Right lobe of liver (tissue), 6 donors: Measurements from ENCODE around the gene SYVN1. TPM values are rescaled to one million over a fixed set of nuclear protein-coding genes. Genes with fewer than 3 reads are reported as not detected.

ENCODE experiments used
- ATAC-seq, 4 donors: fragments of 200-7000 bp; cut with Tn5 transposase; one replicate each; pipeline ENCODE4 v1.9.1; 2020; ENCODE audit warnings: mild to moderate bottlenecking in 4 of 4, moderate library complexity in 4 of 4
- DNase-seq, 3 donors: peaks; one replicate each; pipeline ENCODE4 v3.0.0-alpha.2; 2020
- H3K27ac ChIP-seq, 3 donors: fragments of 200-600 bp; one replicate each; pipeline ENCODE4 v1.8.0; 2022
- H3K27me3 ChIP-seq, 2 donors: fragments of 200-600 bp; one replicate each; pipeline ENCODE4 v1.8.0; 2022
- H3K36me3 ChIP-seq, 4 donors: fragments of 200-600 bp; sonication (generic) in 1 of 4; one replicate each; pipeline versions ENCODE4 v1.5.1 to v1.8.0; 2017 to 2022; ENCODE audit warnings: control low read depth in 1 of 4
- H3K4me1 ChIP-seq, 4 donors: fragments of 200-600 bp; sonication (generic) in 1 of 4; one replicate each; pipeline versions ENCODE4 v1.5.1 to v1.8.0; 2017 to 2022; ENCODE audit warnings: control low read depth in 1 of 4
- H3K4me3 ChIP-seq, 3 donors: fragments of 200-600 bp; one replicate each; pipeline ENCODE4 v1.8.0; 2022
- H3K9me3 ChIP-seq, 4 donors: fragments of 200-600 bp; sonication (generic) in 1 of 4; one replicate each; pipeline versions ENCODE4 v1.5.1 to v1.8.0; 2017 to 2022; ENCODE audit warnings: control low read depth in 1 of 4
- POLR2A ChIP-seq: fragments of 450-650 bp; IDR thresholded peaks from one replicate; pipeline ENCODE4 v1.6.1; 2017; ENCODE audit warnings: antibody characterized with exemption, mild to moderate bottlenecking
- WGBS: methylation state at CpG from one replicate; pipeline ENCODE4 v1.1.6; 2018; ENCODE audit warnings: low coverage, low lambda C conversion rate; ENCODE audit not compliant: insufficient coverage; ENCODE audit errors: missing lambda C conversion rate; 5-methylcytosine and 5-hydroxymethylcytosine counted together
- intact Hi-C, 2 donors: fragments of 100-400 bp; cut with DNase I; formaldehyde crosslinking; loops; one replicate each; pipeline versions ENCODE4 v1.11.2 to v1.14.1; 2022
- total RNA-seq, 6 experiments: library from RNA; depleted of rRNA in 2 of 6; stranded (reverse); fragments of >200 nt in 2 of 6; fragmentation: NEBNext Ultra II Directional in 3 of 6; extraction: Animal tissue kit (Norgen Biotek cat#: 25700) in 3 of 6; gene quantifications; one replicate each; pipeline versions ENCODE4 v1.1.0 to v1.2.4, GENCODE V29; 2016 to 2023
- TF ChIP-seq, protein P1 (sequence below), 4 donors: fragments of 200-600 bp in 3 of 4; fragments of 450-650 bp in 1 of 4; IDR thresholded peaks; one replicate each; pipeline versions ENCODE4 v1.5.1 to v1.8.0; 2016 to 2022; ENCODE audit warnings: antibody characterized with exemption in 4 of 4, mild to moderate bottlenecking in 2 of 4
- donor health status: DM: no; HTN: yes; CAD: no.
- donor health status: DM: no; HTN: no; CAD: no.
- donor health status: DM: no; HTN: no; CAD: no.
- donor health status: DM: no; HTN: yes; CAD: no.
- donor health status: DM: no; HTN: yes; CAD: no.

SYVN1 gene
- total RNA-seq, 6 experiments from 2014 or later = 73.0 to 120 (median 109) TPM

- DNase-seq (no peak), ATAC-seq (no peak)
- H3K27me3 ChIP-seq = no peaks in the 10 kb centered on the region
- TF ChIP-seq, protein P1, sequence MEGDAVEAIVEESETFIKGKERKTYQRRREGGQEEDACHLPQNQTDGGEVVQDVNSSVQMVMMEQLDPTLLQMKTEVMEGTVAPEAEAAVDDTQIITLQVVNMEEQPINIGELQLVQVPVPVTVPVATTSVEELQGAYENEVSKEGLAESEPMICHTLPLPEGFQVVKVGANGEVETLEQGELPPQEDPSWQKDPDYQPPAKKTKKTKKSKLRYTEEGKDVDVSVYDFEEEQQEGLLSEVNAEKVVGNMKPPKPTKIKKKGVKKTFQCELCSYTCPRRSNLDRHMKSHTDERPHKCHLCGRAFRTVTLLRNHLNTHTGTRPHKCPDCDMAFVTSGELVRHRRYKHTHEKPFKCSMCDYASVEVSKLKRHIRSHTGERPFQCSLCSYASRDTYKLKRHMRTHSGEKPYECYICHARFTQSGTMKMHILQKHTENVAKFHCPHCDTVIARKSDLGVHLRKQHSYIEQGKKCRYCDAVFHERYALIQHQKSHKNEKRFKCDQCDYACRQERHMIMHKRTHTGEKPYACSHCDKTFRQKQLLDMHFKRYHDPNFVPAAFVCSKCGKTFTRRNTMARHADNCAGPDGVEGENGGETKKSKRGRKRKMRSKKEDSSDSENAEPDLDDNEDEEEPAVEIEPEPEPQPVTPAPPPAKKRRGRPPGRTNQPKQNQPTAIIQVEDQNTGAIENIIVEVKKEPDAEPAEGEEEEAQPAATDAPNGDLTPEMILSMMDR (IDR thresholded peaks at IDR 0.05) = no peak
- TF ChIP-seq POLR2A = no peak
- peaks cover 11 to 61% (median 34%) of the 10 kb centered on the region in 4 donors for H3K36me3 ChIP-seq
- no peak overlapping the region for H3K4me3 ChIP-seq
- no peak overlapping the region for H3K27ac ChIP-seq
- 51% methylated on average over 5 of the region's 6 CpGs for WGBS
- intact Hi-C loops = loop anchor here in 1 of 2 donors (10.0 kb wide), 1 partner anchor 123 kb away; no protein-coding TSS in a partner anchor
- H3K4me1 ChIP-seq = peaks cover 0 to 25% (median 11%) of the 10 kb centered on the region in 4 donors
- H3K9me3 ChIP-seq = no peaks in the 10 kb centered on the region
Observed at GRCh38 chr11:65131895-65132237, 2.5 kb downstream of the SYVN1 start.

DNA sequence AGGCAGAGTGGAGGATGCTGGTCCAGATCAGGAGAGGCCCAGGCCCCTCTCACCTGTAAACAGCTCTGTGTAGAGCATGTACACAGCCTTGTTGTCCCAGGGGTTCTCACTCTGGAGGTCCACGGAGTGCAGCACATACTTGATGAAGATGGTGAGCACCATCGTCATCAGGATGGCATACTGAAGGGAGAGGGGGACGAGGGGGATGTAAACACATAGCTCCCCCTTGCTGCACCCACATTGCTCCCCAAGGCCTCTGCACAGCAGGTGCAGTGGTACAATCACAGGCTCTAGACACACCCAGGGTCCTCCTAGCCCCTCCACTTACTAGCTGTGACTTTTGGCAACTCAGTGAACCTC lies 2.9 kb downstream of the SYVN1 start:
- DNase-seq = no peak
- Histone ChIP-seq H3K27me3 (no peaks in the 10 kb centered on the region), H3K4me1 (peaks cover 0 to 25% (median 11%) of the 10 kb centered on the region in 4 donors), H3K9me3 (no peaks in the 10 kb centered on the region), H3K27ac (no peak overlapping the region), H3K4me3 (no peak overlapping the region), H3K36me3 (peaks cover 11 to 66% (median 34%) of the 10 kb centered on the region in 4 donors)
- WGBS = no CpG with 5 or more reads among the region's 3 CpGs
- ATAC-seq = no peak
- TF ChIP-seq, protein P1 (IDR thresholded peaks at IDR 0.05) = no peak
- TF ChIP-seq POLR2A = no peak
- intact Hi-C loops = loop anchor here in 1 of 2 donors (10.0 kb wide), 1 partner anchor 123 kb away; no protein-coding TSS in a partner anchor

GRCh38 chr11:65130631-65131416 lies 3.5 kb downstream of the SYVN1 start:
- Histone ChIP-seq H3K27ac (no peak overlapping the region), H3K9me3 (no peaks in the 10 kb centered on the region), H3K4me1 (peaks cover 0 to 22% (median 9%) of the 10 kb centered on the region in 4 donors), H3K36me3 (peaks cover 11 to 72% (median 34%) of the 10 kb centered on the region in 4 donors), H3K4me3 (no peak overlapping the region), H3K27me3 (no peaks in the 10 kb centered on the region)
- 94% methylated on average over 8 of the region's 19 CpGs for WGBS
- DNase-seq (peak in 2 of 3 donors; percentile 18 to 45), ATAC-seq (no peak)
- intact Hi-C loops = loop anchor here in 1 of 2 donors (10.0 kb wide), 1 partner anchor 124 kb away; no protein-coding TSS in a partner anchor
- no peak for TF ChIP-seq POLR2A
- TF ChIP-seq, protein P1 (IDR thresholded peaks at IDR 0.05) = no peak

DNA sequence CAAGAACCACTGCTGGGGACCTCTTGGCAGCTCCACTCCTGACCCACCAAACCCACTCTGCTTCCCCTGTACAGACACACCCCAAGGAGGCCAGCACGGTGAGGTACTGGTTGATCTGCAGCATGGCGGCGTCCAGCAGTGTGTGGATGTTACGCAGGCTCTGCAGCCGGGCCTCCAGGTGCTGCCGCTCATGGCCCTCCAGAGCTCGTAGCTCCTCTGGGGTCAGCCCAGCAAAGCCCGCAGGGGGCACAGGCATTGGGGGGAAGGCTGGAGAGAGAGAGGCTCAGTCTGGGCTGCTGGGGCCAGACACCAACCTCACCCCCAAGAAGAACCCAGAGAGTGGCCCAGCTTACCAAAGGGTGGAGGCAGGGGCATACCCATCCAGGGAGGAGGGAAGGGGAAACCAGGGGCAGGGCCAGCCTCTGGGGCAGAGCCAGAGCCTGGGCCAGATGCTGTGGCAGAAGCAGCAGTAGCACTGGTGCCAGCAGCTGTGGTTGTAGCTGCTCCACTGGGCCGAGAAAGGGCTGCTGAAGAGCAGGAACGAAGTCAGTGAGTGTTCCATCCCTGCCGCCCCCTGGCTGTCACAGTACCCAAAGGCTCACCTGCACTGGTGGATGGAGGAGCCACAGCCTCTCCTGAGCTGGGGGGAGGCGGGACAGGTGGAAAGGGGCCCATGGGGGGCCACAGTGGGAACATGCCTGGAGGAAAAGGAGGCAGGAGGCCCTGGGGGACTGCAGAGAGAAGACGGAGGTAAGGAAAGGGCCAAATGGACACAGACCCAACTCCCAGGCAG lies 4.5 kb downstream of the SYVN1 start:
- no CpG with 5 or more reads among the region's 13 CpGs for WGBS
- no peak overlapping the region for H3K27ac ChIP-seq
- H3K9me3 ChIP-seq = no peaks in the 10 kb centered on the region
- TF ChIP-seq, protein P1 (IDR thresholded peaks at IDR 0.05) = no peak
- DNase-seq = peak in 2 of 3 donors; percentile 23 to 49
- no peaks in the 10 kb centered on the region for H3K27me3 ChIP-seq
- no peak for ATAC-seq
- peaks cover 11 to 81% (median 34%) of the 10 kb centered on the region in 4 donors for H3K36me3 ChIP-seq
- intact Hi-C loops = loop anchor here in 1 of 2 donors (10.0 kb wide), 2 partner anchors 55 to 125 kb away; partner anchors contain the start of gene CAPN1
- H3K4me3 ChIP-seq = no peak overlapping the region
- peaks cover 0 to 16% (median 6%) of the 10 kb centered on the region in 4 donors for H3K4me1 ChIP-seq
